ENCODE measurements around the gene B3GAT3.
"Not testable (repeated sequence)": the region's sequence is repeated elsewhere in the genome, so short reads cannot be mapped to it uniquely, and the experiment has no call there.

B3GAT3 gene

DNA sequence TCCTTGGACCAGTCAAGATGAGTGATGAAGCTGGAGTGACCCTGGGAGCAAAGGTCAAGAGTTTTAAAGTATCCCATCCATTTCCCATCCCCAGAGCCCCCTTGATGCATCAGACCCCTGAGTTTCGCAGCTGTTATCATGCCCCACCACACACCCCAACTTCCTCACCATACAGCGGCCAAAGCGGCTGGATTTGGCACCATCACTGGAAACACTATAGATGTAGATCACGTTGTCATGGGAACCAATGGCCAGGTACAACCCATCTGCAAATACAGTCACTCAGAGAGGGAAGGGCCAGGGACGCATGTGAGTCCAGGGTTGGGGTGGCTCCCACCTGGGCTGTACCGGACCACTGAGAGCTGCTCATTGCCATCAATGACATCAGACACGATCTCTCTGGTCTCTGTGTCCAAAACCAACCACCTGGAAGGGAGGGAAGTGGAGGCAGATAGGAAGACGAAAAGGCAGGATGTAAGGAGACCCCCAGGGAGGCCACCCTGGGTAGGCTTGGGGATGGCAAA is 17.9 kb downstream of the B3GAT3 start:
- no peak for DNase-seq (ENCODE audit: low spot score)

DNA sequence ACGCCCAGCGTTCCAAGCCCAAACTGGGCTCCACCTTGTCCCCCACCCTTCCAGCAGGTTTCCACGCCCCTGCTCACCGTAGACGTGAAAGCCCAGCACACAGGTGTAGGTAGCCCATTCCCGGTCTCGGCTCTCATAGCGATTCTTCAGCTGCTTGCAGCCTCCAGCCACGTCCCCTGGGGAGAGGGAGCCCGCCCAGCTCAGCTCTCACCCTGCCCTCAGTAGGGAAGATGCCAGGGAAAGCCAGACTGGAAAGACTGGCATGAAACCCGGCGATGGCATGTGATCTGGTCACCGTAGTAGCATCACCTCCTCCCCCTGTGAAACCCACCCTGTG is 18.7 kb downstream of the B3GAT3 start:
- DNase-seq (ENCODE audit: low spot score): no peak

DNA sequence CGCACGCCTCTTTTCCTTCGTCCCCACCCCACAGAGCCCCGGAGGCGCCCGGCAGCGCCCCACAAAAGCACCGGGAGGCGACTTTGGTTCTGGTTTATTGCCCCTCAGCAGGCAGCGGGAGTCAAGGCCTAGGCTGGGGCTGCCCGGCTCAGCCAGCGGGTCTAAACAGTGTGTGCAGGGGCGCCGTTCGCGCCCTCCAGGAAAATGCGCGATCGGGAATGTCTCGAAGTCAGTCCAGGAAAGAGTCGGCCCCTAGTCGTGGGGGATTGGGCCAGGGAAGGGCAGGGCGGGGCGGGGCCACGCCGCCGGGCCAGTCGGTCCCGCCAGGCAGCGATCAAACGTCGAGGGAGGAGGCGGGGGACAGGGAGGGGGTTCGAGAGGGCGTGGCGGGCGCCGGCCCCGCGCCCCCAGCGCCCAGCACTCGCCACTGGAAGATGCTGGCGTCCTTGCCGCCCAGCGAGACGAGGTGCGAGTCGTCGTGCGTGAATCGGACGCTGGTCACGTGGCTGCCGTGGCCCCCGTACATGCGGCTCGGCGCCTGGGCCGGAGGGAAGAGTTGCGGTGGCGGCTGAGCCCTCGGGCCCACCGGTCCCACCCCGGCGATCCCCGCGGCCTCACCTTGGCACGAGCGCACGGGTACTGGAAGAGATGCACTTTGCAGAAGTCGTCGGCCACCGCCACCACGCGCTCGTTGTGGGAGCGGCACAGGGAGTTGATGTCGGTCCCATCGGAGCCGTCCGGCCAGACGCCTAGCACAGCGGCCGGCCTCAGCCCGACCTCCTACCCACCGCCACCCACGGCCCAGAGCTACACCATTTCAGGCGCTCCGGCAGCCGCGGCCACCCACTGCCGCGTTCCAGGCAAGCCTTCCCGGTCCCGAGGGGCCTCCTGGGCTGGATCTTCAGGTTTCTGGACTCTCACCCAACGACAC is 19.4 kb downstream of the B3GAT3 start:
- DNase-seq (ENCODE audit: low spot score): peak; percentile 83

DNA sequence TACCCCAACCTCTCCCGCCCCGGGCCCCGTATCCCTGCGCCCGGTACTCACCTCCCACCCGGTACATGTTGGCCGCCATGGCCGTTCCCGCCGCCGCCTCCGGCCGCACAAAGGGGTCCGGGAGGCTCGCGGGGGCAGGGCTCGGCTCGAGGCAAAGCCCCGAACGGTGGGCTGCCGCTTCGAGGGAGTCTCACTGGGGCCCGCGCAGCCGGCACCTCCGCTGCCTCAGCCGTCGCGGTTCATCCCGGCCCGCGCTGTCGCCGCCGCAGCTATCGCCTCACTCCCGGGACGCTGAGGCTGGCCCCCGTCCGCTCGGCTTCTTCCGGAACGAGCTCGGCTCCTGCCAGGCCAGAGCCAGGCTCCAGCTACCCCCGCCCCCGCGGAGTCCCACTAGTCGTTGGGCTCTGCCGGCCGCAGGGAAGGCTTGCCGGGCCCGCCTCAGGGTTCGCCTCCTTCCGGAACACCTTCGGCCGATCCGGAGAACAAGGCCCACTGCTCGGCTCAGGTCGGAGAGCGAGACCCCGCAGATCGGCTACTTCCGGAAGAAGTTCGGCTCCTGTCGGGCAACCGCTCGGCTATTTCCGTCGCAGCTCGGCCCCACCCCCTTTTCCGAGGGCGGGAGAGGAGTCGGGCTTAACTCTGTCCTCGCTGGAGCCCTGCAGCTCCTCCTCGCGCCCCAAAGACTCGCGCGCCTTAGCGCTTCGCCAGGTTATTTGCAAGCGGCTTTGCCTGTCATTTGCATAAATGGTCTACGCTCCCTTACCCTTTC is 20.2 kb downstream of the B3GAT3 start, which contains the start of gene MTA2:
Gene MTA2 (minus strand): TSS at position 494 of the 769 bp plus-strand sequence. CDS start 415 bp downstream, at position 79.
- peak; percentile 97 for DNase-seq (ENCODE audit: low spot score)

DNA sequence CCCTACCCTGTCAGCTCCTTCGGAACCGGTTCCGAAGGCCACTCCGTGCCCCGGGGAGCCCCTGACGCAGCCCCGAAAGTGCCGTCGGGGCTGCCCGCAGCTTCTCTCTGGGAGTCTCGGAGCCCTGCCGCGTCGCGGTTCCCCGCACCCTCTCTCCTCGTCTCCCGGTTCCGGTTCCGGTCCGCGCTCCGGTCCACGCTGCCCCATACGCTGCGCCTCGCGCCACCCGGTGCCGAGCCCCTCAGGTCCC is 20.7 kb downstream of the B3GAT3 start:
- no peak for DNase-seq (ENCODE audit: low spot score)

DNA sequence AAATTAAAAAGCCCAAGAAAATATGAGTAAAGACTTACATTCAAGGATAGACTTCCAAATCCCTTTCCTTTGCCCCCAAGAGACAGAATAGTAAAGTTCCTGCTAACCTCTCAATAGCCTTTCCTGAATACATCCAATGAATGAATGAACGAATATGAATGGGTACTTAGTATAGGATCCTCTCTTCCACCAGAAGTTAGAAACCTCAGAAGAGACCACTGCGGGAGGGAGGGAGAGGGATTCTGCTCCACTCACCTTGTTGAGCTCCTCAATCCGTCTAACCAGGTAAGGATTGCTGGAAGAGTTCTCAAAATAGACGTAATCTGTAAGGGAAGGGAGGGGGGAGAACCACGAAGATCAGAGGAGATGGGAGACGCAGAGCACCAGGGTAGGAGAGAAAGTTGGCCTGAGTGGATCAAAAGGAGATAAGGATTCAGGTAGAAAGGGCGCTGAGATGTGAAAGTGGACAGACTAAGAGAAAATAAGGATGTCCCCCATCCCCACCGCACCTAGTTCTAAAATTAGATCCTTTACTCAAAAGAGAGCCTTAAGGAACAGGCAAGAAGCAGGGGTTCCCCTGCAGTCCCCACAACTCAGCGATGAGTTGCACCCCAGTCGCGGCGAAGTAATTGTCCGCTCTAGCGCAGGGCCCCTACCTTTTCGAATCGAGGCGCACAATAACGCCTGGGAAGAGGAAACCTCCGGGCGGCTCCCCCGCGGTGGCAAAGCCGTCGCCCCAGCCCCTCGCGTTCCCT is 21.2 kb downstream of the B3GAT3 start:
- no peak for DNase-seq (ENCODE audit: low spot score)

DNA sequence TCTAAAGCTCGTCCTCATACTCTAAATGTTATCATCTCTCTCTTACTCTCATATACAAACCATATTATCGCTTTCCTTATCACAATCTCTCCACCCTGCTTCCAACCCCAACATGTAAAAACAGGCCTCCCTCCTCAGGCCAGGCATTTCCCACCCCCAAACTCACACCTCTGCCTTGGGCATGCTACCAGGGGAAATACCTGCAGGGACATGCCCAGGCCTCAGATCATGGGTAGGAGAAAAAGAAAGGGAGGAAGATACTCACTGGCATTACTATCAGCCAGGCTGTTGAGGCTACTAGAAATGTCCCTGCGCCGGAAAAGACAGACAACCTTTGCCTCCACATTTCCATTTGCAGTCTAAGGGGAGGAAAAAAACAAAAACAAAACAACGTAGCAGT is 21.9 kb downstream of the B3GAT3 start:
- DNase-seq (ENCODE audit: low spot score): no peak

DNA sequence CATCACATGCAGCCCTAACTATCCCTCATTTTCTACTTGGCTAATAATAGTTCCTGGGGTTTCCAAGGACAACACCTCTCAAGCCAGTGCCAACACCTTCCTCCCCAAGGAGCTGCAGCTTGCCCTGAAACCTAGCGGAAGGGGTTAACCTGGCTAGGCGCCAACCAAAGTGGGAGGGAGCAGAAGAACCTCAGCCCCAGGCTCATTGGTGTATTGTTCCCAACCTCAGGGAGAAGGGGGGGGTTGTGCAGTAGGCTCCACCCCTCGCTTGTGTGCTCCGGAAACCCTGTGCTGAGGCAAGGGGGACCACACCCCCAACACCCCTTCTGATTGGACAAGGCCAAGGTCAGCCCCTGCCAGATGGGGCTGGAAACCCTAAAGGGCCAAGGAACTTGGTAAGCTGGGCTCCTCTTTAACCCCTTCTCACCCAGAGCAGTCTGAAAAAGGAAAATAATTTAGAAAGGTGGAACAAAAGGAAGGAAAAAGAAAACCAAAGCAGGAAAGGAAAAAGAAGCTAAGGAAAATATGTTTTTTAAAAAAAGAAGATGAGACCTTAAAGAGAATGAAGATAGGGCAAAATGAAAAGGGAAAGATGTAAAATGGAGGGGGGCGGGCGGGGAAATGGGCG is 22.6 kb downstream of the B3GAT3 start:
- DNase-seq (ENCODE audit: low spot score): peak; percentile 96

DNA sequence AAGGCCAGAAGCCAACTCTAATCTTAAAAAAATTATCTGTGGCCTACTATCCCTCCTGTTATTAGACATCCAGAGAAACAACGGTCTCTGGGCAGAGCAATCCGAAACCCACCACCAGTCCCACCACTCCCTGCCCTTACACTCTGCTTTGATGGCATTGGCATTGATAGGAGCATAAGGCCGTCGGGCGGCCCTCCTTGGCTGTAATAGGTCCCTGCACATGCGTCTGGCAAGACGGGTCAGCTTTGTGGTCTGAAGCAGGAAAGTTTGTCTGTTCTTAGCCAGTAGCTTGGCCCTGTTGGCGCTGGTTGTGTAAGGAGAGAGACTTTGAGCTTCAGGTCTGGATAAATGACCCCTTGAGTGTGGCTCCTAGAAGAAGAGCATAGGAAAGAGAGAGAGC is 26.7 kb downstream of the B3GAT3 start:
- DNase-seq (ENCODE audit: low spot score): no peak

DNA sequence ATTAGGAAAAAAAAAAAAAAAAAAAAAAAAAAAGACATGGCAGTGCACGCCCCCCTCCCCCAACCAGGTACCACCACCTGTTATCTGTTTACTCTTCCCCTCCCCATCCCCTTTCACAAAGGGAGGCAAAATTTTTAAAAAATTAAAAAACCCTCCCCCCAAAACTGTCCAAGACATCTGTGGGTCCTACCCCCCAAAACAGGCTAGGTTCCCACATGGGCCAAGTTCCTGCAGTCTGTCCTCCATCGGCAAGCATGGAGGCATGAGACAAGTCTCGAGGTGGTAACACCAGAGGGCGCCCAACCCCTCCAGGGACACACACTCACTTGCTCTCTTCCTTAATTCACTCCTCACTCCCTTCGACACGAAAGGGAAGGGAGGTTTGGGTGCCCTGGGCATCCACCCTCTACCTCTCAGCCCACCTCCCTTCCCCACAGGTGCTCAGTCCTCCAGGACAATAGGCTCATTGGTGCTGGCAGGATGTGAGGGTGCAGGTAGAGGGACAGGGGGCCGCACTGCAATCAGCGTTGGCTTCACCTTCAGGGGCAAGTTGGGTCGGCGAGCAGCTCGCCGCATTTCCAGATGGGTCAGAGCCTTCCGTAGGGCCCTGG is 28.2 kb downstream of the B3GAT3 start:
- DNase-seq (ENCODE audit: low spot score): peak; percentile 75

DNA sequence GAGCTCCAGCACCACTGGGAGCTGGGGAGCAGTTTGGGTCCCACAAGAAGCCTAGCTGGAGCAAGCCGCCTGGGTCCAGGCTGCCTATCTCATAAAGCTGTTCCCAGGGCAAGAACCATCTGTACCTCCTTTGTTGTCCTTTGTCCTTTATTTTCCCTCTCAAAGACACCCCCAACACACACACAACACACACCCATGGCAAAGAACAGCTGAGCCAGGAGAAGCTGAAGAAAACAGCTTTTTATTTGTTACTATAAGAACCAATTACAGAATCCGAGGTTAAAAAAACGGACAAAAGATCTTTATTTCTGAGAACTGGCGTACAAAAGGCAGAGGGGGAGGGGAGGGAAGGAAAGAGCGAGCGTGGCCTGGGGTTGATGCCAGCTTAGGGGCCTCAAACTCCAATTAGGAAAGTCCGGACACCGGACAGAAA is 28.8 kb downstream of the B3GAT3 start:
- DNase-seq (ENCODE audit: low spot score): peak; percentile 90

DNA sequence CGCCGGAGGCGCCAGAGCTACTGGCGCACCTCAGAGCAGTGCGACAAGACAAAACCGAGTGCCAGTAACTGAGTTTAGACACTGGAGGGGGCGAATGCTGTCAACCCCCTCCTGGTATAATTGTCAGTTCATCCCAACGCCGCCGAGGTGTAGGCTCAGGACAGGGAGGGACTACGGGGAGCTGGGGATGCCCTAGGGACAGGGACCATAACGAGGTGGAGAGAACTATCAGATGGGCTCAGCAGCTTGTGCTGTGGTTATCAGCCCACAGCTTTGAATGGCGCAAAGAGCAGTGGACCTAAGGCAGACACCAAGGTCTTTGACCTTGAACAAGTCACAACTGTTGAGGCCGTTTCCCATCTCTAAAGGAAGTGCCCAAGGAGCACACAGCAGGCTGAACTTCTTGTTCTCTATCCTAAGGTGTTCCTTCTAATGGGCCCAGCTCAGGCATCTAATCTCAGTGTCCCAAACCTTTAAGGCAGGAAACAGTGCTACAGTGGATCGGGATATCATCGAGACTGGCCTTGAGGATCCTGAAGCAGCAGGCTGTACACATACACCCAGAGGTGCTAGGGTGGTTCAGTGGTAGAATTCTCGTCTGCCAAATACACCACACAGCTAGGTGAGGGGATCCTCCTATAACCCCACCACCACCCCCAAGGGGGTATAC is 29.5 kb downstream of the B3GAT3 start:
- no peak for DNase-seq (ENCODE audit: low spot score)

DNA sequence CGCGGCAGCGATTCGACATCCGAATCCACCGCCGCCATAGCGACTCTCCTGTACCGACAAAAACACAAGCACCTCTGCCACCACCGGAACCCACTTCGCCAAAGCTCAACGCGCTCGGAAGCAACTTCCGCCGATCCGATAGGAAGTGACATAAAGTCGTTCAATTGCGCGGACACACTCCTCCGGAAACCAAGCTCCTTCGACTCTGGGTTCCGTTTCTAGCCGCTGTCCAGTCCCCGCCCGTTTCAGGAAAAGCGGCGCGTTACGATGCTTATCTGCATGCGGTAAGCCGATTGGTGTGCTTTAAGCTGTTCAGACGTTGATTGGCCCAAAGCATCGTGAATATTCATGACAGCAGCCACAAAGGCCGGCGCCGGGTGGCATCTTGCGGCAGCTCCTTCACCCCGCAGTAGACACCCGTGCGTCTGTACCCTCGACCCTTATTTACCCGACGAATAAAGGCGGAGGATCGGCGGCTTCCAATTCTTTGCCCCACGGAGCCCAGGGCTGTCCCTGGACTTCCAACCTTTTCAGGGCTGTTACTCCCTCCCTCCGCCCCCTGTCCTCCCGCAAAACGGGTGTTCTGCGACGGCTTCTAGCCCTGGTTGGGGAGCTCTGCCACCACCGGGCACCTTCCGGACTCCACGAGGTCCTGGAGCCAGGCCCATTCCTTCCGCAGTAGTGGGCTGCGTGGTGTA is 30.2 kb downstream of the B3GAT3 start, which contains the start of gene TUT1:
Gene TUT1 (minus strand): TSS at position 76 of the 698 bp plus-strand sequence. CDS start 38 bp downstream, at position 38.
- peak; percentile 99 for DNase-seq (ENCODE audit: low spot score)

DNA sequence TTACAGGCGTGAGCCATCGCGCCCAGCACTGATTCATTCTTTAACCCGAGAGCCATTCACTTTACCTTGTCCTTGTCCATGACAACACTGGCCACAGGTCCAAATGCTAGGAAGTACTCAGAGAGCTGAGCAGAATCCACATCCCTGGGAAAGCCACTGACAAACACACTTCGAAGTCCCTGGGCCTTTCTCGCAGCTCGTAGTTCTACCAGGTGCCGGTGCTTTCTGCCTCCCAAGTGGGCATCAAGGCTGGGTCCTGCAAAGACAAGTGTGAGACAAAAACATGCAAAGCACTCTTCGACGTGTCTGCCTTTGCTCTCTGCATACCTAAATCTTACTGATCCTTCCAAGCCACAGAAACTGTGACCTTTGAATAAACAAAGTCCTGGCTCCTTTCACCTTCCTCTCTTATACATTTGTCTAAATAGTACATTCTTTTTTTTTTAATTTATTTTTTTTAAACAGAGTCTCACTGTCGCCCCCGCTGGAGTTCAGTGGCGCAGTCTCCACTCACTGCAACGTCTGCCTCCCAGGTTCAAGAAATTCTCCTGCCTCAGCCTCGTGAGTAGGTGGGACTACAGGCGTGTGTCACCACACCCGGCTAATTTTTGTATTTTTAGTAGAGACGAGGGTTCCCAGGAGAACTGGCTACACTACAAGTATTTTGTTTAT is 32.7 kb downstream of the B3GAT3 start:
- DNase-seq (ENCODE audit: low spot score): no peak

DNA sequence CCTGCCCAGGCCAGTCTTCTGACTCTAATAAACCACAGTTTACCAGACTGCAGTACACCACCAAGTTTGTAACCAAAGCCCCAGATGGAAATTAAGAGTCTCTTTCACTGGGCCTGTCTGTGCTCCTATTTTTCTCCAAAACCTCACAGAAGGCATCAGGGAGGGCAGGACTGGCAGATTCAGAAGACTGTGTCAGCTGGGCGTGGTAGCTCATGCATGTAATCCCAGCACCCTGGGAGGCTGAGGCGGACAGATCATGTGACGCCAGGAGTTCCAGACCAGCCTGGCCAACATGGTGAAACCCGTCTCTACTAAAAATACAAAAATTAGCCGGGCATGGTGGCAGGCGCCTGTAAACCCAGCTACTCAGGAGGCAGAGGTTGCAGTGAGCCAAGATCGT is 36.4 kb downstream of the B3GAT3 start:
- DNase-seq (ENCODE audit: low spot score): not testable (repeated sequence)

DNA sequence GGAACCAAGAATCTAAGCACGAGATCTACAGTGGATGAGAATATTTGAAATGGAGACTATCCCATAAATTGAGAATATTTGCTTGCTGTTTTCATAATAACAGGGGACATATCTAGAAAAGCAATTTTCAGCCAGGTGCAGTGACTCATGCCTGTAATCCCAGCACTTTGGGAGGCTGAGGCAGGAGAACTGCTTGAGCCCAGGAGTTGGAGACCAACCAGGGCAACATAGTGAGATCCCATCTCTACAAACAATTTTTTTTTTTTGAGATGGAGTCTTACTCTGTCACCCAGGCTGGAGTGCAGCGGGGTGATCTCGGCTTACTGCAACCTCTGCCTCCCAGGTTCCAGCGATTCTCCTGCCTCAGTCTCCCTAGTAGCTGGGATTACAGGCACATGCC is 40.1 kb downstream of the B3GAT3 start:
- not testable (repeated sequence) for DNase-seq (ENCODE audit: low spot score)

DNA sequence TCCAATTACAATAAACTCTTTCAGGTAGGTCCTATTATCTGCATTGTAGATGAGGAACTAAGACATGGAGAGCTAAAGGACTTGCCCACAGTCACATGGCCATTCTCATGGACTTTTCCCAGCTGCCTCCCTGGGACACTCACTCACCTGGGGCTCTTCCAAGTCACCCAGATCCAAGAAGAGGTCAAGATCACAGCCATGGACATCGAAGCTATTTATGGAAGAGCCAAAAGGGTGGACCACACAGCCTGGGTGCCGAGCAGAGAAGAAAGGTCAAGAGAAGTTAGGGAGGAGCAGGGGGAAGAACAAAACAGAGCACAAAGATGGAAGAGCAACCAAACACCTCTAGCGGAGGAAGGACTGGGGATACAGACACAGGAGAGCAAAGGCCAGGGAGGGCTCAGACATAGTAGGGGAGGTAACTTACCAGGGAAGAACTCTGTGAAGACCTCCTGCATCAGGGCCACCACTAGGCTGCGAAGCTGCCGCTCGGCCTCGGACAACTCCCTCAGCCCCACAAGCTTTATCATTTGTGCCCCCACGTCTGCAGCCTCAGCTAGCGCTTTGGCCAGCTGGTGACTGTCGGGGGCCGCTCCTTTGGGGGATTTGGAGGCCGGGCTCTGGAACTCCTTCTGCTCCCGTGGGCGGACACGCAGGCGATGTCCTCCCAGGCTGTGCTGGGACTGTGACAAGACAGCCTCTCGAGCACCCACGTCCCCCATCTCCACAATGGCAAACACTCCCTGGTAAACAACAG is 40.6 kb downstream of the B3GAT3 start:
- DNase-seq (ENCODE audit: low spot score): no peak

DNA sequence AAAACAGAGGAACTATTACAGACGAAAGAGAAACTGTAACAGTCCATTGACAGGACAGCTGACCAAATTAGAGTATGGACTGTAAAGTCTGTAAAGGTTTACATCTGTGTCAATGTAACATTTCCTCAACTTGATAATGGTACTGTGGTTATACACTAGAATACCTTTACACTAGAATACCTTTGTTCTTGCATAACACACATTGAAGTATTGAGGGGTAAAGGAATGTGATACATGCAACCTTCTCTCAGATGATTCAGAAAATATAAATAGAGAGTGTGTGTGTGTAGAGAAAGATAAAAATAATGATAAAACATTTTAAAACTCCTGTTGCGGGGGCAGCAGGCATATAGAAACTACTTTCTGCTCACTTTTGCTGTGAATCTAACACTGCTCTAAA is 42.5 kb downstream of the B3GAT3 start:
- DNase-seq (ENCODE audit: low spot score): no peak

DNA sequence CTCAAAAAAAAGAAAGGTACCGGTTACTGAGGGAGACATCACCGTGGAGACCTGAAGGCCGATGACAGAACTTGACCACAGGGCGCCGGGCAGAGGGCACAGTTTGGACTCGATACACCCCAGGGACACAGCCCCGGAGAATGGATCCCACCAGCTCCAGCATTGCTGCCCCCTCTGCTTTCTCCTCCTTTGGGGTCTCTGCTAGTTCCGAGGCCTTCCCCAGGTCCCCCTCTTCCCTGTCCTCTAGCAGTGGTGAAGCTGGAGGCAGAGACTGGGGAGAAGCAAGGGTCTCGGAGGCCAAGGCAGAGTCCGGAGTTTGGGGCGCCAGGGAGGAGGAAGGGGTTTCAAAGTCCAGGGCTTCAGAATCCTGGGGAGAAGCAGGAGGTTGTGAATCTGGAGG is 43.2 kb downstream of the B3GAT3 start:
- DNase-seq (ENCODE audit: low spot score): no peak

Measured in globus pallidus (tissue), 1 donor.